Activated CD4-positive, CD25-positive, alpha-beta regulatory T cell treated with anti-CD3 and anti-CD28 coated beads, Interleukin-2, amount 50 U/mL, for 16 hours (primary cell): Measurements from ENCODE around the gene RUNX1.

Experiments used
- DNase-seq: peaks from one replicate; pipeline ENCODE4 v3.0.0-alpha.2; 2020; ENCODE audit warnings: low read depth, low spot score

Gene RUNX1

GRCh38 chr21:35048706-35049617, at the start of gene RUNX1:
RUNX1 (minus strand) TSS chr21:35049302.
- peak; percentile 57 for DNase-seq

GRCh38 chr21:35097525-35097924, 48.4 kb upstream of the RUNX1 start:
- DNase-seq = no peak

DNA sequence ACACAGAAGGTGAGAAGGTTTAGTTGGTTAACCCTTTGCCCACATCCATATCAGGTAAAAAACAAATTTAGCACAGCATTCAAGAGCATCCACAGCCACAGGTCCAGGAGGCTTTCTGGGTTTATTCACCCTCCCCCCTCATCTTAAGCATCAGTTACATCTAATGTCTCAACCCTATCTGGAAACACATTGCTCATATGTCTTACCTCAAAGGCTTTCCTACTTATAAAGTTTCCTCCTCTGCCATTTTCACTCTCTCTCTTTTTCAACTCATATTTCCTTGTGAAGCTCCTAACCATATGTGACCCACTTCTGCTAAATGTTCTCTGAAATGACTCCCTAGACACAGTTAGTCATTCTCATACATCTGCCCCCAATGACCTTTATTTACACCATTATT, 47.9 kb upstream of the RUNX1 start:
- no peak for DNase-seq

- DNase-seq = no peak
Measured at GRCh38 chr21:35095859-35096291, 46.8 kb upstream of the RUNX1 start.

- no peak for DNase-seq
Measured at GRCh38 chr21:35093514-35093913, 44.4 kb upstream of the RUNX1 start.

- no peak for DNase-seq
Measured at GRCh38 chr21:35091496-35091895, 42.4 kb upstream of the RUNX1 start.

DNA sequence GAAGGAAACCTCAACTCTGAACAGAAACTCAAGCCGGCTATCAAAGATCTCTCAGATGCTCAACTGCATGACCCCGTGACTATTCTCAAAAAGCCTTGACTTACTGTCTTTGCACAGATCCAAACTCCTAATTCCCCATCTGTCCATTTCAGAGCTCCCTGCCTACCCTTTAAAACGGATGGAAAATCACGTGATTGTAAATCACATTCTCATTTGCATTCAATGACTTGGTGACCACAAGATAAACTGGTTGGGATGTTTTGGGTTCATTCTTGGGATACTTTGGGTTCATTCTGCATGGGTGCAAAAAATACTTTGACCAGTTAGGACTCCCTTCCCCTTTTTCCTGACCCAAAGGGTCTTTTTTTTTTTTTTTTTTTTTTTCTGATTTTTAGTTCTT, 41.3 kb upstream of the RUNX1 start:
- DNase-seq = no peak

DNA sequence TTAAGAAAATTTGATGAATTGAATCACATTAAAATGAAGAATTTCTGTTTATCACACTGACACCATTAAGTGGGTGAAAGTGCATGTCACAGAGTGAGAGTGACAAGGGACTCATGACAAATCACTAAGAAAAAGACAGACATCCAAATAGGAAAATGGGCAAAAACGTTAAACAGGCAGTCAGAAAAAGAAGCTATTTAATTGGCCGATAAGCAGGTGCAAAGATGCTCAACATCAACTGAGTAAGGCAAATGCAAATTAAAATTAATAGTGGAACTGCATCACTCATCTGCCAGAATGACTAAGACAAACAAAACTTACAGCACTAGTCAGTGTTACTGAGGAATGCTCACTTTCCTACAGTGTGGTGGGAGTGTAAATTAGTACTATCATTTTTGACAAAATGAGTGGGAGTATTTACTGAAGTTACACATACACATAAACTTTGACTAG, 39.2 kb upstream of the RUNX1 start:
- DNase-seq = no peak

DNA sequence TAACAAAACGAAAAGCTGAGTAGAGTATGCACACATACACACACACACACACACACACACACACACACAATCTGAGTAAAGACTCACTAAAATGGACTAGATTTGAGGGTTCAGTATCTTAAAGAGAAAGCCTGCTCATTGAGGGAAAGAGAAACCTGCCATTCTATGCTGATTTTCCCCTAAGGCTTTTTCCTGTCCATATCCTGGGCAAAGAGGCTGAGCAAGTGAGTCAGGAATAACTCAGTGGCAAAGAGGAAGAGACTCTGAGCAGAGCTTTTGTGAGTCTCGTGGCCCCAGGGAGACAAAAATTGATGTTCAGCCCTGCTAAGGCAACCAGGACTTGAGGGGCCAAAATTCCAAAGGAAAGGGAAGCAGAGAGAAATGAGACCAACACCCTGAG, 37.3 kb upstream of the RUNX1 start:
- DNase-seq = no peak

GRCh38 chr21:35084869-35085268, 35.8 kb upstream of the RUNX1 start:
- DNase-seq = no peak

DNA sequence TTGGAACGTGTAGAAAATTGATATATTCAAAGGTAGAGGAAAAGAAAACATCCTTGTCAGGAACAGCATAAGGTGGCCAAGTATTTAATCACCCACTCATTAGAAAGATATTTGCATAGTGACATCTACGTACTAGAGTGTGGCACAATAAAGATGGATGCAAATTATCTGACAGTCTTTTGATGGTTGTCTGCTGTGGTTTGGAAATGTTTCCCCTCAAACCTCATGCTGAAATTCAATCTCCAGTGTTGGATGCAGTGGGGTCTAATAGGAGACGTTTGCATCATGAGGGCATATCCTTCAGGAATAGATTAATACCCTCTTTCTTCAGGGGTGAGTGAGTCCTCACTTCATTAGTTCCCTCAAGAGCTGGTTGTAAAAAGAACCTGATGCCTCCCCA, 34.1 kb upstream of the RUNX1 start:
- no peak for DNase-seq

DNA sequence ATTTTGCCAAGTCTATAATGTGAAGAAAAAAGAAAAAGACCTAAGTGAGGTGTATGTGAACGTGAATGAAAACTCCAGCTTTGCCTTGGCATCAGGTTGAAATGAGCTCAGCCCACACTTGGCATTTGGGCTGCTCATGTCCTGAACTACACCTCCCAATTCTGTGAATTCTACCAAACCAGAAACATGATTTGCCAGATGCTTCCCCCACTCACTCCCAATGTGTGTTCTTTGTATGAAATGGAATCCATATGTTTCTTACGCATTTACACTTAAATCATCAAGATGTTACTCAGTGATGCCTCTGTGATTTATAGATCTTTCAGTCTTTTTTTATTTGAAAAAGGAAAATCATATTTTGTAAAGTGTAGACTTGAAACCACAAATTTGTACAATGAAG, 32.8 kb upstream of the RUNX1 start:
- DNase-seq = no peak

DNA sequence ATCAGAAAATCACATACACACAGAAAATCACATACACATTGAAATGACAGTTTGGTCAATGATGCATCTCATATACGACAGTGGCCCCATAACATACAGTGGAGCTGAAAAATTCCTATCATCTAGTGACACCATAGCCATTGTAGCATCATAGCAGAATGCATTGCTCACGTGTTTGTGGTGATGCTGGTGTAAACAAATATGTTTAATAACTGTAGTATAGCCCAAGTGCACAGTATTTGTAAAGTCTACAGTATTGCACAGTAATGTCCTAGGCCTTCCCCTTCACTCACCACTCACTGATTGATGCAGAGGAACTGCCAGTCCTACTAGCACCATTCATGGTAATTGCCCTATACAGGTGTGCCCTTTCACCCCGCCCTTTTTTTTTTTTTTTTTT, 30.1 kb upstream of the RUNX1 start:
- no peak for DNase-seq

DNA sequence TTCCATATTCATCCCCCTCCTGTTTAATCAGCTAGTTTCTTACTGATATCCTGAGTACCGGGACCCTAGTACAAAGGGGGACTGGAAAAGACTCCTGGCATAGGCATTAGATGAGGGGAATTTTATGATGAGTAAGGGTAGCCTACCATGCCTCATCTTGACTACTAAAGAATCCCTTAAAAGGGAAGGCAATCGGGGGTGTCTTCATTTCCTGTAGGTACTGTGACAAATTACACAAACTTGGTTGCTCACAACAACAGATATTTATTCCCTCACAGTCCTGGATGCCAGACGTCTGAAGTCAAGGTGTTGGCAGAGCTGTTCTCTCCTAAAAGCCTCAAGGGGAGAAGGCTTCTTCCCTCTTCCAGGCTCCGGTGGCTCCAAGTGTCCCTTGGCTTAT, 28.9 kb upstream of the RUNX1 start:
- no peak for DNase-seq

DNA sequence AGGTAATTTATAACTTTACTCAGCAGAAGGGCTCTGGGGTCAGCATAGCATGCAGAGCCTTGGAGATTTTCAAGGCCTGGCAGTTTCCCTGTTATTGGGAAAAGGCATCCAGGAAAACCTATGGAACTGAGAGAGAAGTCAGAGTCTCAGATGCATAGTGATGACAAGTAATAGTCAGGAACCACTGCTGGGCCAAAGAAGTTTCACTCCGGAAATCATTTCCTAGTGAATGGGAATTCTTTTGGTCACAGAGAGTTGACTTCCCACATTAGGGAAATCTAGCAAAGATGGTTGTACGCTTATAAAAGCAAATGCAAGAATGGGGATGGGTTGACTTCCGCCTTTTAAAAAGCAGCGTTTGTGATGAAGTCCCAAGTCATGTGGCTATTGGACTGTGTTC, 28.4 kb upstream of the RUNX1 start:
- no peak for DNase-seq

DNA sequence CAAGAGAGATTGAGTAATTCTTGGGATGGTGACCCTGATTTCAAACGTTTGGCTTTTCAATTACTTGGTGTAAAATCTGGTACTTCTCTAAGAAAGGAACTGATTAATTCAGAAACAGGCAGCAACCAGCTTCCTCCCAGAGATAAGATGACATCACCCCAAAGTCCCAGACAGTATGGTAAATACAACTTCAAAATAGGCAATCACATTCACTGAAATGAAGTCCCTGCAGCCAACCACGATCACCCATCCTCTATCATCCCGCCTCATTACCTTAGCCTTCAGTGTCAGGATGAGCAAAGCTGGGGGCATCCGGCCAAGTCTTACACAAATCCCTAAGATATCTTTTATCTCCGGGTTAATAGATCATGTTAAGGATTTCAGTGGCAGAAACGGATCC, 26.4 kb upstream of the RUNX1 start:
- DNase-seq = no peak

GRCh38 chr21:35072960-35073359, 23.9 kb upstream of the RUNX1 start:
- no peak for DNase-seq

GRCh38 chr21:35072557-35072956, 23.5 kb upstream of the RUNX1 start:
- no peak for DNase-seq

DNA sequence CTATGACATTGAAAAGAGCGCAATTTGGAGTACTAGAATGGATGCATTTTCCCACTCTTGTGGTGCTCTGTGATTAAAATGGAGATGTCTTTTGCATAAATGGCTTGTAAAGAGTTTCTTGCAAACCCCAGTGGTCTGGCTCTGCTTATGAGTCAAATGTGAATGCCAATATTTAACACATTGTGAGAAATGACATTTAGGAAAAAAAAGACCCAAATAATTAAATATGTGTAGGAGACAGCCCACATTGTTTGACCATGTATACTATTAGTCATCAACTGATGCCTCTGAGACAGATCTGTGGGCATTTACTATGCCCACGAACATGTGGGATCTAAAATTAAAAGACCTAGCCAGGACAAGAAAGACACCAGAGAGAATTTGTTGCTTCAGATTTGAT, 22.2 kb upstream of the RUNX1 start:
- DNase-seq = no peak

GRCh38 chr21:35070436-35070835, 21.3 kb upstream of the RUNX1 start:
- no peak for DNase-seq

GRCh38 chr21:35066824-35067223, 17.7 kb upstream of the RUNX1 start:
- no peak for DNase-seq

GRCh38 chr21:35063428-35064172, 14.5 kb upstream of the RUNX1 start:
- DNase-seq = no peak

DNA sequence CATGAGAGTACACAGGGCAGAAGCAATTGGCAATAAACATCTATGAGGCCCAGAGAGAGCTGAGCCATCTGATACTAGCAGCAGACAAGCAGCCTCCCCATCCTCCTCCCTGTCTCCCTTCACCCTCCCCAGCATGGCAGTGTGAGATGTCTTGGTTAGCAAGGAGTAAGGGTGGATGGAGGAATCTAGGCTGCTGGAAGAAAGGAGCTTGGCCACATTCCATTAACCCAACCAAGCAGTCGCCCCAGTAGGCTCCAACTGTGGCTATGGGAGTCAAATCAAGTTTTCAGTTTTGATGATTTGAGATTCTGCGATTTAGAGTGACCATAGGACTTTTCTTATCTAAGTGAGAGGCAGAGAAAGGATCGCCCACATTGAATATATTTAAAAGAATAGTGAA, 12.9 kb upstream of the RUNX1 start:
- no peak for DNase-seq
